Measurements from ENCODE around the gene BCL7C.

GRCh38 chr16:30884760-30885159 is 9.1 kb downstream of the BCL7C start:
- TF ChIP-seq, protein P1, sequence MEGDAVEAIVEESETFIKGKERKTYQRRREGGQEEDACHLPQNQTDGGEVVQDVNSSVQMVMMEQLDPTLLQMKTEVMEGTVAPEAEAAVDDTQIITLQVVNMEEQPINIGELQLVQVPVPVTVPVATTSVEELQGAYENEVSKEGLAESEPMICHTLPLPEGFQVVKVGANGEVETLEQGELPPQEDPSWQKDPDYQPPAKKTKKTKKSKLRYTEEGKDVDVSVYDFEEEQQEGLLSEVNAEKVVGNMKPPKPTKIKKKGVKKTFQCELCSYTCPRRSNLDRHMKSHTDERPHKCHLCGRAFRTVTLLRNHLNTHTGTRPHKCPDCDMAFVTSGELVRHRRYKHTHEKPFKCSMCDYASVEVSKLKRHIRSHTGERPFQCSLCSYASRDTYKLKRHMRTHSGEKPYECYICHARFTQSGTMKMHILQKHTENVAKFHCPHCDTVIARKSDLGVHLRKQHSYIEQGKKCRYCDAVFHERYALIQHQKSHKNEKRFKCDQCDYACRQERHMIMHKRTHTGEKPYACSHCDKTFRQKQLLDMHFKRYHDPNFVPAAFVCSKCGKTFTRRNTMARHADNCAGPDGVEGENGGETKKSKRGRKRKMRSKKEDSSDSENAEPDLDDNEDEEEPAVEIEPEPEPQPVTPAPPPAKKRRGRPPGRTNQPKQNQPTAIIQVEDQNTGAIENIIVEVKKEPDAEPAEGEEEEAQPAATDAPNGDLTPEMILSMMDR (conservative IDR thresholded peaks at IDR 0.05): no peak
- no peak for TF ChIP-seq ZFX (IDR thresholded peaks at IDR 0.05)

Data from C4-2B (cell line).